RWPE2 (cell line): ENCODE results near the gene TLE7.

Experiments
- ATAC-seq: fragments of 200-7000 bp; cut with Tn5 transposase; 3 replicates; pipeline ENCODE4 v1.9.1; 2021; ENCODE audit warnings: low read depth
- DNase-seq: peaks from one replicate; pipeline ENCODE4 v3.0.0-alpha.2; 2020; ENCODE audit warnings: low spot score
- H3K27ac ChIP-seq: fragments of 450-650 bp; 2 replicates; pipeline ENCODE4 v1.5.1; 2017; ENCODE audit warnings: mild to moderate bottlenecking; ENCODE audit not compliant: poor library complexity, severe bottlenecking
- H3K27me3 ChIP-seq: fragments of 250-450 bp; sonication (Bioruptor Pico); 2 replicates; pipeline ENCODE4 v1.5.1; 2021; ENCODE audit warnings: mild to moderate bottlenecking, moderate library complexity; ENCODE audit not compliant: insufficient read depth, poor library complexity, severe bottlenecking
- H3K36me3 ChIP-seq: fragments of 250-450 bp; sonication (Bioruptor Pico); 2 replicates; pipeline ENCODE4 v1.5.1; 2020; ENCODE audit warnings: low read depth, mild to moderate bottlenecking, moderate library complexity
- H3K4me1 ChIP-seq: fragments of 250-450 bp; sonication (Bioruptor Pico); 2 replicates; pipeline ENCODE4 v1.5.1; 2021; ENCODE audit warnings: mild to moderate bottlenecking, moderate library complexity; ENCODE audit not compliant: insufficient read depth, poor library complexity, severe bottlenecking
- H3K4me3 ChIP-seq: fragments of 250-450 bp; sonication (Bioruptor Pico); 2 replicates; pipeline ENCODE4 v1.5.1; 2021; ENCODE audit warnings: mild to moderate bottlenecking, moderate library complexity; ENCODE audit not compliant: severe bottlenecking
- H3K9me3 ChIP-seq: fragments of 250-450 bp; sonication (Bioruptor Pico); 2 replicates; pipeline ENCODE4 v1.5.1; 2021; ENCODE audit warnings: mild to moderate bottlenecking, moderate library complexity; ENCODE audit not compliant: severe bottlenecking
- TF ChIP-seq, protein P1 (sequence below): fragments of 450-650 bp; IDR thresholded peaks from one replicate; pipeline ENCODE4 v1.5.1; 2017; ENCODE audit warnings: mild to moderate bottlenecking, moderate library complexity; ENCODE audit not compliant: poor library complexity, severe bottlenecking

TLE7 gene

DNA sequence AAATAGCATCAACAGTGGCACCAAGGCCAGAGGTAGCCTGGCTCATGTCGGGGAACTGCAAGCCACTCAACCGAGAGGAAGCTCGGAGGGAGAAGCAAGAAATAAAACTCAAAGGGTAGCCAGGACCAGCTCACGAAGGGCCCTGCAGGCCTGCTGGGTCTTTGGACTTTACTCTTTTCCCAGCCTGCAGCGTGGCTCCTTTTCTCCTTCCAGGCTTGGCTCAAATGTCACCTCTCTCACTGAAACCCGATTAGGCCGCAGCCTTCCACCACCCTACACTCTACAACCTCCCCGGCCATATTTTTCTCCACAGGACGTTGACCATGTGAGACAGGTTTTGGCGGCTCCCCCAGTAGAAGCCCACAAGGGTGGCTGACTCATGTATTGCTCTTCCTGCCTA lies 45.3 kb downstream of the TLE7 start:
- ATAC-seq = no peak

DNA sequence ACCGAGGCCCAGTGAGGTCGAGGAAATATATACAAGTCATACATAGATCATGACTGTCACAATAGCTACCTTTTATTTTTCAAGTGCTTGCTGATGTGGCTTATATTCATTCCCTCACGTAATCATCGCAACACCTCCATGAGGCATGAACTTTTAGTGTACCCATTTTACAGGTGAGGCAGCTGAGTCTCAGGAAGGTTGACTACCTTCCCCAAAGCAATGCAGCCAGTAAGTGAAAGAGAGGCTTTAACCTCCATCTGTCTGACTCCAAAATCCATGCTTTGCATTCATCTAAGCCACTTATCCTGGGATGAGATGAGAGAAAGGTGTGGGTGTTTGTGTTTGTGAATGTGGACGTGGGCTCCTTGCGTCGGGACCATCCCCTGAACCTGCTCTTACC lies 52.5 kb downstream of the TLE7 start:
- DNase-seq = no peak
- no peaks in the 10 kb centered on the region for H3K36me3 ChIP-seq
- H3K27me3 ChIP-seq = peaks cover 17% of the 10 kb centered on the region
- no peaks in the 10 kb centered on the region for H3K9me3 ChIP-seq
- TF ChIP-seq, protein P1, sequence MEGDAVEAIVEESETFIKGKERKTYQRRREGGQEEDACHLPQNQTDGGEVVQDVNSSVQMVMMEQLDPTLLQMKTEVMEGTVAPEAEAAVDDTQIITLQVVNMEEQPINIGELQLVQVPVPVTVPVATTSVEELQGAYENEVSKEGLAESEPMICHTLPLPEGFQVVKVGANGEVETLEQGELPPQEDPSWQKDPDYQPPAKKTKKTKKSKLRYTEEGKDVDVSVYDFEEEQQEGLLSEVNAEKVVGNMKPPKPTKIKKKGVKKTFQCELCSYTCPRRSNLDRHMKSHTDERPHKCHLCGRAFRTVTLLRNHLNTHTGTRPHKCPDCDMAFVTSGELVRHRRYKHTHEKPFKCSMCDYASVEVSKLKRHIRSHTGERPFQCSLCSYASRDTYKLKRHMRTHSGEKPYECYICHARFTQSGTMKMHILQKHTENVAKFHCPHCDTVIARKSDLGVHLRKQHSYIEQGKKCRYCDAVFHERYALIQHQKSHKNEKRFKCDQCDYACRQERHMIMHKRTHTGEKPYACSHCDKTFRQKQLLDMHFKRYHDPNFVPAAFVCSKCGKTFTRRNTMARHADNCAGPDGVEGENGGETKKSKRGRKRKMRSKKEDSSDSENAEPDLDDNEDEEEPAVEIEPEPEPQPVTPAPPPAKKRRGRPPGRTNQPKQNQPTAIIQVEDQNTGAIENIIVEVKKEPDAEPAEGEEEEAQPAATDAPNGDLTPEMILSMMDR = no peak
- H3K4me3 ChIP-seq = no peak overlapping the region
- no peak for ATAC-seq
- H3K27ac ChIP-seq = no peak overlapping the region
- H3K4me1 ChIP-seq = no peaks in the 10 kb centered on the region

More for the DNA sequence above, 45.3 kb downstream of the TLE7 start:
- Histone ChIP-seq H3K4me3 (no peak overlapping the region), H3K36me3 (no peaks in the 10 kb centered on the region), H3K4me1 (no peaks in the 10 kb centered on the region), H3K9me3 (no peaks in the 10 kb centered on the region), H3K27ac (no peak overlapping the region), H3K27me3 (peaks cover 8% of the 10 kb centered on the region)
- TF ChIP-seq, protein P1 = no peak
- no peak for DNase-seq

GRCh38 chr16:71387045-71387871 lies 54.6 kb downstream of the TLE7 start:
- H3K4me3 ChIP-seq = no peak overlapping the region
- no peaks in the 10 kb centered on the region for H3K9me3 ChIP-seq
- H3K36me3 ChIP-seq = no peaks in the 10 kb centered on the region
- no peaks in the 10 kb centered on the region for H3K4me1 ChIP-seq
- peaks cover 15% of the 10 kb centered on the region for H3K27me3 ChIP-seq
- H3K27ac ChIP-seq = no peak overlapping the region
- TF ChIP-seq, protein P1 = no peak
- ATAC-seq (no peak), DNase-seq (no peak)

DNA sequence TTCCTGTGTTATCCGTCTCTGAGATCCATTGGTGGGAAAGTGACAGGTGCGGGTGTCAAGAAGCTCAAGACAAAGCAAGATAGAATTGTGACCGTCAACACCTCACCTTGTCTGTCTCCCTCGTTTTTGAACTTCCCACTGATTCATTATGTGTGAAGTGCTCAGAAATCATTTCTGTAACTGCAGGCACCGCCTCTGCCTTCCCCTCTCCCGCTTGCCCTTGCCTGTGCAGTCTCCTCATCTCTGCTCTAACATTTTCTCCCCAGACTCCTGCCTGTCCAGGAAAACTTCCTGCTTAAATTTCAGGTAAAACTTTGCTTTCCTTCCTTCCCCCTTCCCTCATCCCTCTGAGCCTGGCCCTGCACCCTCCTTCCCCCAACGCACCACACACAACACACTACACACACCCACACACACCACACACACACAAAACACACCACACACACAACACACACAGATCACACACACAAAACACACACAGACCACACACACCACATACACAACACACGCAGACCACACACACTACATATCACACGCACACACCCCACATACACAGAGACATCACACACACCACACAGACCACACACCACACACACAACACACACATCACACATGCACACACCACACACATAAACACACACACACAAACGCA lies 57.7 kb downstream of the TLE7 start:
- Histone ChIP-seq H3K36me3 (no peaks in the 10 kb centered on the region), H3K27me3 (peaks cover 16% of the 10 kb centered on the region), H3K27ac (no peak overlapping the region), H3K4me3 (no peak overlapping the region), H3K9me3 (no peaks in the 10 kb centered on the region), H3K4me1 (no peaks in the 10 kb centered on the region)
- TF ChIP-seq, protein P1 = no peak
- no peak for DNase-seq
- peak; percentile 74 for ATAC-seq
